Measurements from ENCODE around the gene DAPK1. TPM values are rescaled to one million over a fixed set of nuclear protein-coding genes. Genes with fewer than 3 reads are reported as not detected.

The DAPK1 gene
- polyA plus RNA-seq, 1 donor from 2014 or later = 45.0 TPM

DNA sequence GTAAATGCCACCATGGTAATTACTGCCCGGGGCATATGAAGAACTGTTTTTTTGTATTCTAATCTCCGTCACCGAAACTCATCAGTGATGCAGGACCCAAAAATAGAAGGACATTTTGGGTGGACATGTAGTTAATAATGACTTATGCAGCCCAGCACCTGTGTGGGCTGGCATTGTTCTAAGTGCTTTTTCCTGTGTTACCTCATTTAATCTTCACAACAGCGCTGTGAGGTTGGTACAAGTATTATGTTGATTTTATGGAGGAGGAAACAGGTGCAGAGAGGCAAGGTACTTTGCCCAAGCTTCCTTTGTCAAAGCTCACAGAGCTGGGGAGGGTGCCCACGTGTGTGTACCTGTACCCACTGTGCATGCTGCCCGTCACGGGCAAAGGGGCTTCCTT, 58.4 kb downstream of the DAPK1 start:
- H3K36me3 ChIP-seq (ENCODE audit: insufficient read depth, low read length) = no peaks in the 10 kb centered on the region
- H3K79me2 ChIP-seq (replicated peaks; ENCODE audit: insufficient read depth, low read length) = no peaks in the 10 kb centered on the region
- H3K9me3 ChIP-seq (ENCODE audit: low read length) = no peaks in the 10 kb centered on the region
- TF ChIP-seq EP300 (conservative IDR thresholded peaks at IDR 0.05; ENCODE audit: poor library complexity, severe bottlenecking) = no peak
- no peak for TF ChIP-seq EZH2 (IDR thresholded peaks at IDR 0.05; ENCODE audit: borderline replicate concordance, insufficient read depth, low read length, poor library complexity, severe bottlenecking)
- no peak for TF ChIP-seq POLR2AphosphoS5 (IDR thresholded peaks at IDR 0.05)
- TF ChIP-seq, protein P1, sequence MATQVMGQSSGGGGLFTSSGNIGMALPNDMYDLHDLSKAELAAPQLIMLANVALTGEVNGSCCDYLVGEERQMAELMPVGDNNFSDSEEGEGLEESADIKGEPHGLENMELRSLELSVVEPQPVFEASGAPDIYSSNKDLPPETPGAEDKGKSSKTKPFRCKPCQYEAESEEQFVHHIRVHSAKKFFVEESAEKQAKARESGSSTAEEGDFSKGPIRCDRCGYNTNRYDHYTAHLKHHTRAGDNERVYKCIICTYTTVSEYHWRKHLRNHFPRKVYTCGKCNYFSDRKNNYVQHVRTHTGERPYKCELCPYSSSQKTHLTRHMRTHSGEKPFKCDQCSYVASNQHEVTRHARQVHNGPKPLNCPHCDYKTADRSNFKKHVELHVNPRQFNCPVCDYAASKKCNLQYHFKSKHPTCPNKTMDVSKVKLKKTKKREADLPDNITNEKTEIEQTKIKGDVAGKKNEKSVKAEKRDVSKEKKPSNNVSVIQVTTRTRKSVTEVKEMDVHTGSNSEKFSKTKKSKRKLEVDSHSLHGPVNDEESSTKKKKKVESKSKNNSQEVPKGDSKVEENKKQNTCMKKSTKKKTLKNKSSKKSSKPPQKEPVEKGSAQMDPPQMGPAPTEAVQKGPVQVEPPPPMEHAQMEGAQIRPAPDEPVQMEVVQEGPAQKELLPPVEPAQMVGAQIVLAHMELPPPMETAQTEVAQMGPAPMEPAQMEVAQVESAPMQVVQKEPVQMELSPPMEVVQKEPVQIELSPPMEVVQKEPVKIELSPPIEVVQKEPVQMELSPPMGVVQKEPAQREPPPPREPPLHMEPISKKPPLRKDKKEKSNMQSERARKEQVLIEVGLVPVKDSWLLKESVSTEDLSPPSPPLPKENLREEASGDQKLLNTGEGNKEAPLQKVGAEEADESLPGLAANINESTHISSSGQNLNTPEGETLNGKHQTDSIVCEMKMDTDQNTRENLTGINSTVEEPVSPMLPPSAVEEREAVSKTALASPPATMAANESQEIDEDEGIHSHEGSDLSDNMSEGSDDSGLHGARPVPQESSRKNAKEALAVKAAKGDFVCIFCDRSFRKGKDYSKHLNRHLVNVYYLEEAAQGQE (IDR thresholded peaks at IDR 0.05; ENCODE audit: borderline replicate concordance) = no peak
- TF ChIP-seq RAD21 (conservative IDR thresholded peaks at IDR 0.05) = no peak
- TF ChIP-seq MXI1 (conservative IDR thresholded peaks at IDR 0.05; ENCODE audit: poor library complexity, severe bottlenecking) = no peak
- TF ChIP-seq, protein P2, sequence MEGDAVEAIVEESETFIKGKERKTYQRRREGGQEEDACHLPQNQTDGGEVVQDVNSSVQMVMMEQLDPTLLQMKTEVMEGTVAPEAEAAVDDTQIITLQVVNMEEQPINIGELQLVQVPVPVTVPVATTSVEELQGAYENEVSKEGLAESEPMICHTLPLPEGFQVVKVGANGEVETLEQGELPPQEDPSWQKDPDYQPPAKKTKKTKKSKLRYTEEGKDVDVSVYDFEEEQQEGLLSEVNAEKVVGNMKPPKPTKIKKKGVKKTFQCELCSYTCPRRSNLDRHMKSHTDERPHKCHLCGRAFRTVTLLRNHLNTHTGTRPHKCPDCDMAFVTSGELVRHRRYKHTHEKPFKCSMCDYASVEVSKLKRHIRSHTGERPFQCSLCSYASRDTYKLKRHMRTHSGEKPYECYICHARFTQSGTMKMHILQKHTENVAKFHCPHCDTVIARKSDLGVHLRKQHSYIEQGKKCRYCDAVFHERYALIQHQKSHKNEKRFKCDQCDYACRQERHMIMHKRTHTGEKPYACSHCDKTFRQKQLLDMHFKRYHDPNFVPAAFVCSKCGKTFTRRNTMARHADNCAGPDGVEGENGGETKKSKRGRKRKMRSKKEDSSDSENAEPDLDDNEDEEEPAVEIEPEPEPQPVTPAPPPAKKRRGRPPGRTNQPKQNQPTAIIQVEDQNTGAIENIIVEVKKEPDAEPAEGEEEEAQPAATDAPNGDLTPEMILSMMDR (IDR thresholded peaks at IDR 0.05; ENCODE audit: poor library complexity, severe bottlenecking) = no peak
- TF ChIP-seq SMC3 (conservative IDR thresholded peaks at IDR 0.05; ENCODE audit: poor library complexity) = no peak
- no peak for TF ChIP-seq TAF1 (IDR thresholded peaks at IDR 0.05; ENCODE audit: low read depth)
- no peak overlapping the region for H3K9ac ChIP-seq (ENCODE audit: low read length)
- H3K4me2 ChIP-seq (ENCODE audit: low read length) = no peak overlapping the region
- no peaks in the 10 kb centered on the region for H3K9me2 ChIP-seq (ENCODE audit: insufficient read depth, low read length)
- no peak overlapping the region for H3K4me3 ChIP-seq (ENCODE audit: low read length)
- H3K27ac ChIP-seq (ENCODE audit: low read length) = no peak overlapping the region
- H2AFZ ChIP-seq (ENCODE audit: low read depth, low read length) = no peak overlapping the region
- H3K27me3 ChIP-seq (ENCODE audit: insufficient read depth, low read depth, low read length) = no peaks in the 10 kb centered on the region
- no peaks in the 10 kb centered on the region for H4K20me1 ChIP-seq (ENCODE audit: insufficient read depth)
- no peaks in the 10 kb centered on the region for H3F3A ChIP-seq (ENCODE audit: insufficient read depth, low read length, poor library complexity, severe bottlenecking)

DNA sequence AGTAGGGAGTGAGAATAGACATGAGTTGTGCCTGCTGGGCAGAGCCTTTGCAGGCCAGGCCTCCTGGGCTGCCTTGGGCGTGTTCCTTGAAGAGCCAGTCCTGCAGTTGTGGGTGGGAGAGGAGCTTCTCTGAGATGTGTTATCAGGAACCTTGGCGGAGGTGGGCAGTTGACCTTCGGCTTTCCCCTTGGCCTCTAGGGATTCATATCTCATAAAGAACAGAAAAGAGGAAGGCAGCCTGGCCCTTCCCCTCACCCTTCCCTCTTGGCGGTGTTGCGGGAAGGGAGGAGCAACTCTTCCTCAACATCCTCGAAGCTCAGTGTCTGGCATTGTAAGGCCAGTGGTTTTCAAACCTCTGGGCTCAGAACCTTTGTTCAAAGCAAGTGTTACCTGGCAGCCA, 59.2 kb downstream of the DAPK1 start:
- H3K9me3 ChIP-seq (ENCODE audit: low read length) = no peaks in the 10 kb centered on the region
- H3K27ac ChIP-seq (ENCODE audit: low read length) = no peak overlapping the region
- H3F3A ChIP-seq (ENCODE audit: insufficient read depth, low read length, poor library complexity, severe bottlenecking) = no peaks in the 10 kb centered on the region
- H2AFZ ChIP-seq (ENCODE audit: low read depth, low read length) = no peak overlapping the region
- H3K4me3 ChIP-seq (ENCODE audit: low read length) = no peak overlapping the region
- no peaks in the 10 kb centered on the region for H4K20me1 ChIP-seq (ENCODE audit: insufficient read depth)
- no peaks in the 10 kb centered on the region for H3K27me3 ChIP-seq (ENCODE audit: insufficient read depth, low read depth, low read length)
- TF ChIP-seq RAD21 (conservative IDR thresholded peaks at IDR 0.05) (no peak), MXI1 (conservative IDR thresholded peaks at IDR 0.05; ENCODE audit: poor library complexity, severe bottlenecking) (no peak), POLR2AphosphoS5 (IDR thresholded peaks at IDR 0.05) (no peak), EP300 (conservative IDR thresholded peaks at IDR 0.05; ENCODE audit: poor library complexity, severe bottlenecking) (no peak), TAF1 (IDR thresholded peaks at IDR 0.05; ENCODE audit: low read depth) (no peak), SMC3 (conservative IDR thresholded peaks at IDR 0.05; ENCODE audit: poor library complexity) (no peak), EZH2 (IDR thresholded peaks at IDR 0.05; ENCODE audit: borderline replicate concordance, insufficient read depth, low read length, poor library complexity, severe bottlenecking) (no peak)
- TF ChIP-seq, protein P2 (IDR thresholded peaks at IDR 0.05; ENCODE audit: poor library complexity, severe bottlenecking) = no peak
- TF ChIP-seq, protein P1 (IDR thresholded peaks at IDR 0.05; ENCODE audit: borderline replicate concordance) = no peak
- H3K79me2 ChIP-seq (replicated peaks; ENCODE audit: insufficient read depth, low read length) = no peaks in the 10 kb centered on the region
- H3K36me3 ChIP-seq (ENCODE audit: insufficient read depth, low read length) = no peaks in the 10 kb centered on the region
- no peak overlapping the region for H3K4me2 ChIP-seq (ENCODE audit: low read length)
- H3K9ac ChIP-seq (ENCODE audit: low read length) = no peak overlapping the region
- no peaks in the 10 kb centered on the region for H3K9me2 ChIP-seq (ENCODE audit: insufficient read depth, low read length)
